HG03103 (cell line): ENCODE measurements around the gene GPANK1.

ENCODE experiments used
- ATAC-seq: cut with Tn5 transposase; IDR thresholded peaks from one replicate; pipeline ENCODE4 v1.9.1; 2021; ENCODE audit warnings: low read depth; ENCODE audit not compliant: unreplicated experiment

Gene GPANK1

GRCh38 chr6:31643818-31644454, 20.9 kb downstream of the GPANK1 start:
- ATAC-seq: no peak

DNA sequence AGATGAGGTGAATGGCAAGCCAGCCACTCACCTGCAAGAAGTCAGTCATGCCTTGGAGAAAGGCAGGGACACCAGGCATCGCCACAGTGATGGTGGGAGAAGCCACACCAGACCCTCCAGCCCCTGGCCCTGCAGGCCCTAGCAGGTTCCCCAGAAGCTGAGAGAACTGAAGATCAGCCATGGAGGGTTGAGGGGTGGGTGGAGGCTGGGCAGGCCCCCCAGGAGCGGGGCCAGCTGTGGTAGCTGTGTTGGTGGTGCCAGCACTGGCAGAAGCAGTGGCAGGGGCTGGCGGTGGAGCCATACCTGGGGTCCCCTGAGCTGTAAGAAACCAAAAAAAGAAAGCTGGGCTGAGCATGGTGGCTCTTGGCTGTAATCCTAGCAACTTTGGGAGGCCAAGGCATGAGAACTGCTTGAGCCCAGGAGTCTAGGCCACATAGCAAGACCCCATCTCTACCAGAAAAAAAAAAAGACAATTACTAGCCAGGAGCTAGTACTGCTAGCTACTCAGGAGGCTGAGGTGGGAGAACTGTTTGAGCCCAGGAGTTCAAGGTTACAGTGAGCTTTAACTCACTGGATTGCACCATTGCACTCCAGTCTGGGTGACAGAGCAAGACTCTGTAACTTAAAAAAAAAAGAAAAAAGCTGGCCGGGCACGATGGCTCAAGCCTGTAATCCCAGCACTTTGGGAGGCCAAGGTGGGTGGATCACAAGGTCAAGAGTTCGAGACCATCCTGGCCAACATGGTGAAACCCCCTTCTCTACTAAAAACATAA, 21.8 kb downstream of the GPANK1 start:
- ATAC-seq: no peak

GRCh38 chr6:31641370-31641769, 23.4 kb downstream of the GPANK1 start:
- no peak for ATAC-seq

GRCh38 chr6:31640612-31641011, 24.2 kb downstream of the GPANK1 start:
- ATAC-seq: no peak

- ATAC-seq: no peak
Observed at GRCh38 chr6:31639449-31639861, 25.3 kb downstream of the GPANK1 start.

DNA sequence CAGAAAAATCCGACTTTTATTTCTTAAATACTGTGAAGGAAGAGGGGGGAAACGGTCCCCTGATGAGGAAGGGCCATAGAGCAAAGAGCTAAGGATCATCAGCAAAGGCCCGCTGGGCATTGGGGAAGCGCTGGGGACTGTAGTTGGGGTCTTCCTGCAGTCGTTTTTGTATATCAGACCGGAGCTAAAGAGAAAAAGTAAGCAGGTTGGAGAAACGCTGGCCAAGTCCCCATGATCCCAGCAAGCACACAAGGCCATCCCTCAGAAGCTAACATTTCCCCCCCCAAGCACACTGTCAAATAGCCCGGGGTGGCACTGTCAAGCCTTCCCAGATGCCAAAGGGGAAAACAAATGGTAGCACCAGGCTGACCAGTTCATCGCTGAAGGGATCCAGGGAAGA, 25.8 kb downstream of the GPANK1 start:
- no peak for ATAC-seq

- ATAC-seq: no peak
Observed at GRCh38 chr6:31636698-31637596, 27.9 kb downstream of the GPANK1 start.

- ATAC-seq: no peak
Observed at GRCh38 chr6:31634969-31635575, 29.7 kb downstream of the GPANK1 start.

- ATAC-seq: no peak
Observed at GRCh38 chr6:31634131-31634530, 30.7 kb downstream of the GPANK1 start.

GRCh38 chr6:31633447-31633846, 31.4 kb downstream of the GPANK1 start:
- ATAC-seq: no peak

DNA sequence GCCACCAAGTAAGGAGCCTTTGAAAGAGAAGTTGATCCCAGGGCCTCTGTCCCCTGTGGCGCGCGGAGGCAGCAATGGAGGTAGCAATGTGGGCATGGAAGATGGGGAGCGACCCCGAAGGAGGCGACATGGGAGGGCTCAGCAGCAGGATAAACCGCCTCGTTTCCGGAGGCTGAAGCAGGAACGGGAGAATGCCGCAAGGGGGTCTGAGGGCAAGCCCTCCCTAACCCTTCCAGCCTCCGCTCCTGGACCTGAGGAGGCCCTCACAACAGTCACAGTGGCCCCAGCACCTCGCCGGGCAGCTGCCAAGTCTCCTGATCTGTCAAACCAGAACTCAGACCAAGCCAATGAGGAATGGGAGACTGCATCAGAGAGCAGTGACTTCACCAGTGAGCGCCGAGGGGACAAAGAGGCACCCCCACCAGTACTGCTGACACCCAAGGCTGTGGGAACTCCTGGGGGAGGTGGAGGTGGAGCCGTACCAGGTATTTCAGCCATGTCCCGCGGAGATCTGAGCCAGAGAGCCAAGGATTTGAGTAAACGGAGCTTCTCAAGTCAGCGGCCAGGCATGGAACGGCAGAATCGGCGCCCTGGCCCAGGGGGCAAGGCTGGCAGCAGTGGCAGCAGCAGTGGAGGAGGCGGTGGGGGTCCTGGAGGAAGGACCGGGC, 32.4 kb downstream of the GPANK1 start:
- ATAC-seq: no peak

DNA sequence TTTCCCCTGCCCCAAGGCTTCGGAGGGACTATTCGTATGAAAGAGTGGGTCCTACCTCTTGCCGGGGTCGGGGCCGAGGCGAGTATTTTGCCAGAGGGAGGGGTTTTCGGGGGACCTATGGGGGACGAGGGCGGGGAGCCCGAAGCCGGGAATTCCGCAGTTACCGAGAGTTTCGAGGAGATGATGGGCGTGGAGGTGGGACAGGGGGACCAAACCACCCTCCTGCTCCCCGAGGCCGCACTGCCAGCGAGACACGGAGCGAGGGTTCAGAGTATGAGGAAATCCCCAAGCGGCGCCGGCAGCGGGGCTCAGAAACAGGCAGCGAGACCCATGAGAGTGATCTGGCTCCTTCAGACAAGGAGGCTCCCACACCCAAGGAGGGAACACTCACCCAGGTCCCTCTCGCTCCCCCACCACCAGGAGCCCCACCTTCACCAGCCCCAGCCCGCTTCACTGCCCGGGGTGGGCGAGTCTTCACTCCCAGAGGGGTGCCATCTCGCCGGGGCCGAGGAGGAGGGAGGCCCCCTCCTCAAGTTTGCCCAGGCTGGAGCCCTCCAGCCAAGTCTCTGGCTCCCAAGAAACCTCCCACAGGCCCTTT, 33.0 kb downstream of the GPANK1 start:
- ATAC-seq: no peak

- ATAC-seq: no peak
Observed at GRCh38 chr6:31631209-31631608, 33.6 kb downstream of the GPANK1 start.

DNA sequence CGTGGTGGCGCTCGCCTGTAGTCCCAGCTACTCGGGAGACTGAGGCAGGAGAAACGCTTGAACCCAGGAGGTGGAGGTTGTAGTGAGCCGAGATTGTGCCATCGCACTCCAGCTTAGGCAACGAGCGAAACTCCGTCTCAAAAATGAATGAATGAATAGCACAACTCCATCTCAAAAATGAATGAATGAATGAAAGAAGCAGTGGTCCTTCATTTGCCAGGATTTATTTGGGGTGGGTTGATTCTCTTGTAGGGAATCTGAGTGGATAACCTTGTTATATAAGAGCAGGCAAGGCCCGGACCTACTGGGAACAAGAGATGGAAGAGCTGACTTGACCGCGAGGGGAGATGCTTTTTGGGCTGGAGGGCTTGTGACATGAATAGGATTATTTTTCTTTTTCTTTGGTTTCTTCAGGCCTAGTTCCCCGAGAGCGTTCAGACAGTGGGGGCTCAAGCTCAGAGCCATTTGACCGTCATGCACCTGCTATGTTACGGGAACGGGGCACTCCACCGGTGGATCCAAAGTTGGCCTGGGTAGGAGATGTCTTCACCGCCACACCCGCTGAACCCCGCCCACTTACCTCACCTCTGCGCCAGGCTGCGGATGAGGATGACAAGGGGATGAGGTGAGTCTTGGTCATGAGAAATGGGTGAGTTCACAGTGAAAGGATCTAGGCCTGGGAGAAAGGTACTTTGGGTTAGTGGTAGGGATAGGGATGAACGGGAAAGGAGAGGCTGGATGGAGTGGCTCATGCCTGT, 34.4 kb downstream of the GPANK1 start:
- no peak for ATAC-seq

- no peak for ATAC-seq
Observed at GRCh38 chr6:31629014-31629413, 35.8 kb downstream of the GPANK1 start.

- ATAC-seq: no peak
Observed at GRCh38 chr6:31627690-31628287, 37.0 kb downstream of the GPANK1 start.

GRCh38 chr6:31626952-31627351, 37.8 kb downstream of the GPANK1 start:
- ATAC-seq: no peak

DNA sequence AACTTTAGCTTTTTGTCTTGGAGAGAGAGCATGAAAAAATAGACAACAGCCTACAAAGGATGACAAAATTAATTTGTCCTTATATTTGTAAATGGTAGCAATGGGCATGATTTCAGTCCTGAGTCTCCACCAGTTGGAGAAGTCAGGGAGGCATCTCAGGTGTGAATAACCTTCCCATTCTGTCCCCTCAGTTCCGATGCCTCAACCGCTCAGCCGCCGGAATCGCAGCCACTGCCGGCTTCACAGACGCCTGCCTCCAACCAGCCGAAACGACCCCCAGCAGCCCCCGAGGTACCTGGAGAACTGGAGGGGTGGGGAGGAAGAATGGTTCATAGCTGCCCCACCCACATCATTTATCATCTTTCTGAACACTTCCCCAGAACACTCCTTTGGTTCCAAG, 40.7 kb downstream of the GPANK1 start:
- no peak for ATAC-seq

DNA sequence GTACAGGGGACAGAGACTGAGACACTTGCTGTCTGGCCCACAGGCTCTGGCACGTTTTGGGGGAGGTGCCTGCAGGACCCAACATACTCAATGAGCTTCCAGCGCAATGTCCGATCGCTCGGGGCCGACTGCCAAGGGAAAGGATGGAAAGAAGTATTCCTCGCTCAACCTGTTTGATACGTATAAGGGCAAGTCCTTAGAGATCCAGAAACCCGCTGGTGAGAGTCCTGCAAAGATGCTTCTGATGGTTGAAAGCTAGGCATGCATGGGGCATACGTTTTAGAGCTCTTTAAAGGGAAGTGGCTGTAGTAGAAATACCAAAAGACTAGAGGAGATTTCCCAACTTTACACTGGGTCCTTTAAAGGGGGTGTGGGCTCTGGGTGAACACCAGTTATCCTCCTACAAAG, 42.1 kb downstream of the GPANK1 start:
- ATAC-seq: no peak
